ENCODE data around the gene PNPLA5. TPM values are rescaled to one million over a fixed set of nuclear protein-coding genes. Genes with fewer than 3 reads are reported as not detected.
A peak's percentile ranks its signal among the peaks of the same experiment; 100 is the strongest.

PNPLA5 gene
- total and polyA plus RNA-seq, 2 of the 13 experiments (the other 11 are each of a cell fraction or from before 2014, with no cell fraction given), result not detected

- TF ChIP-seq ZMYM4 (CRISPR knock-in tag; IDR thresholded peaks at IDR 0.05), result 0 out of 2 replicates have a peak, but pooled peaks have one; percentile 25
- TF ChIP-seq ESRRA (CRISPR knock-in tag; IDR thresholded peaks at IDR 0.05; ENCODE audit: low read depth), result no peak
- peak; percentile 89 for TF ChIP-seq NFKB2 (CRISPR knock-in tag; IDR thresholded peaks at IDR 0.05; ENCODE audit: borderline replicate concordance)
- no peak for TF ChIP-seq CHCHD3 (CRISPR knock-in tag; IDR thresholded peaks at IDR 0.05)
- 0 out of 2 replicates have a peak, but pooled peaks have one; percentile 21 for TF ChIP-seq ATF2 (CRISPR knock-in tag; IDR thresholded peaks at IDR 0.05)
- 0 out of 2 replicates have a peak, but pooled peaks have one; percentile 40 for TF ChIP-seq ARNTL (CRISPR knock-in tag; IDR thresholded peaks at IDR 0.05)
- TF ChIP-seq, protein P1, sequence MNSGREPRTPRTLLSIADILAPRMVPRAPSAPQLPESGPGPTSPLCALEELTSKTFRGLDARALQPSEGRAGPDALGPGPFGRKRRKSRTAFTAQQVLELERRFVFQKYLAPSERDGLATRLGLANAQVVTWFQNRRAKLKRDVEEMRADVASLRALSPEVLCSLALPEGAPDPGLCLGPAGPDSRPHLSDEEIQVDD (CRISPR knock-in tag; IDR thresholded peaks at IDR 0.05; ENCODE audit: borderline replicate concordance), result no peak
- no peak for TF ChIP-seq PCBP2 (optimal IDR thresholded peaks at IDR 0.05; ENCODE audit: low read depth, low read length, poor library complexity, severe bottlenecking)
- TF ChIP-seq, protein P2, sequence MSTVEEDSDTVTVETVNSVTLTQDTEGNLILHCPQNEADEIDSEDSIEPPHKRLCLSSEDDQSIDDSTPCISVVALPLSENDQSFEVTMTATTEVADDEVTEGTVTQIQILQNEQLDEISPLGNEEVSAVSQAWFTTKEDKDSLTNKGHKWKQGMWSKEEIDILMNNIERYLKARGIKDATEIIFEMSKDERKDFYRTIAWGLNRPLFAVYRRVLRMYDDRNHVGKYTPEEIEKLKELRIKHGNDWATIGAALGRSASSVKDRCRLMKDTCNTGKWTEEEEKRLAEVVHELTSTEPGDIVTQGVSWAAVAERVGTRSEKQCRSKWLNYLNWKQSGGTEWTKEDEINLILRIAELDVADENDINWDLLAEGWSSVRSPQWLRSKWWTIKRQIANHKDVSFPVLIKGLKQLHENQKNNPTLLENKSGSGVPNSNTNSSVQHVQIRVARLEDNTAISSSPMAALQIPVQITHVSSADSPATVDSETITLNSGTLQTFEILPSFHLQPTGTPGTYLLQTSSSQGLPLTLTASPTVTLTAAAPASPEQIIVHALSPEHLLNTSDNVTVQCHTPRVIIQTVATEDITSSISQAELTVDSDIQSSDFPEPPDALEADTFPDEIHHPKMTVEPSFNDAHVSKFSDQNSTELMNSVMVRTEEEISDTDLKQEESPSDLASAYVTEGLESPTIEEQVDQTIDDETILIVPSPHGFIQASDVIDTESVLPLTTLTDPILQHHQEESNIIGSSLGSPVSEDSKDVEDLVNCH (CRISPR knock-in tag; IDR thresholded peaks at IDR 0.05), result no peak
- no peak for TF ChIP-seq ASH2L (IDR thresholded peaks at IDR 0.05; ENCODE audit: insufficient read length, low read depth, low read length)
- no peak for TF ChIP-seq TARDBP (CRISPR knock-in tag; IDR thresholded peaks at IDR 0.05)
- TF ChIP-seq, protein P3, sequence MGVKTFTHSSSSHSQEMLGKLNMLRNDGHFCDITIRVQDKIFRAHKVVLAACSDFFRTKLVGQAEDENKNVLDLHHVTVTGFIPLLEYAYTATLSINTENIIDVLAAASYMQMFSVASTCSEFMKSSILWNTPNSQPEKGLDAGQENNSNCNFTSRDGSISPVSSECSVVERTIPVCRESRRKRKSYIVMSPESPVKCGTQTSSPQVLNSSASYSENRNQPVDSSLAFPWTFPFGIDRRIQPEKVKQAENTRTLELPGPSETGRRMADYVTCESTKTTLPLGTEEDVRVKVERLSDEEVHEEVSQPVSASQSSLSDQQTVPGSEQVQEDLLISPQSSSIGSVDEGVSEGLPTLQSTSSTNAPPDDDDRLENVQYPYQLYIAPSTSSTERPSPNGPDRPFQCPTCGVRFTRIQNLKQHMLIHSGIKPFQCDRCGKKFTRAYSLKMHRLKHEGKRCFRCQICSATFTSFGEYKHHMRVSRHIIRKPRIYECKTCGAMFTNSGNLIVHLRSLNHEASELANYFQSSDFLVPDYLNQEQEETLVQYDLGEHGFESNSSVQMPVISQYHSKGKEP (CRISPR knock-in tag; IDR thresholded peaks at IDR 0.05), result peak; percentile 86; the same call in 1 of the 2 replicates
- TF ChIP-seq E2F1 (CRISPR knock-in tag; IDR thresholded peaks at IDR 0.05), result peak; percentile 41; the same call in 1 of the 2 replicates
- peak; percentile 84 for TF ChIP-seq KLF12 (CRISPR knock-in tag; IDR thresholded peaks at IDR 0.05; ENCODE audit: borderline replicate concordance)
- TF ChIP-seq, protein P4, sequence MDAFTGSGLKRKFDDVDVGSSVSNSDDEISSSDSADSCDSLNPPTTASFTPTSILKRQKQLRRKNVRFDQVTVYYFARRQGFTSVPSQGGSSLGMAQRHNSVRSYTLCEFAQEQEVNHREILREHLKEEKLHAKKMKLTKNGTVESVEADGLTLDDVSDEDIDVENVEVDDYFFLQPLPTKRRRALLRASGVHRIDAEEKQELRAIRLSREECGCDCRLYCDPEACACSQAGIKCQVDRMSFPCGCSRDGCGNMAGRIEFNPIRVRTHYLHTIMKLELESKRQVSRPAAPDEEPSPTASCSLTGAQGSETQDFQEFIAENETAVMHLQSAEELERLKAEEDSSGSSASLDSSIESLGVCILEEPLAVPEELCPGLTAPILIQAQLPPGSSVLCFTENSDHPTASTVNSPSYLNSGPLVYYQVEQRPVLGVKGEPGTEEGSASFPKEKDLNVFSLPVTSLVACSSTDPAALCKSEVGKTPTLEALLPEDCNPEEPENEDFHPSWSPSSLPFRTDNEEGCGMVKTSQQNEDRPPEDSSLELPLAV (CRISPR knock-in tag; conservative IDR thresholded peaks at IDR 0.05; ENCODE audit: low read depth), result no peak
- TF ChIP-seq TBX2 (CRISPR knock-in tag; IDR thresholded peaks at IDR 0.05; ENCODE audit: borderline replicate concordance), result no peak
These were observed 23.8 kb downstream of the PNPLA5 start (continued) for GRCh38 chr22:43867839-43868635.

Measured in HepG2 (cell line).